Activated B cell treated with CpG ODN at 0.5 μM for 24 hours (primary cell): ENCODE results near the gene POLN. TPM values are rescaled to one million over a fixed set of nuclear protein-coding genes. Genes with fewer than 3 reads are reported as not detected.

Source experiments
- ATAC-seq: fragments of 200-7000 bp; cut with Tn5 transposase; one replicate; pipeline ENCODE4 v1.10.0; 2021; ENCODE audit warnings: low read depth, mild to moderate bottlenecking, moderate library complexity
- CTCF ChIA-PET: fragments of 350-600 bp; sonication (Branson Sonifier 250); formaldehyde crosslinking; loops from one replicate; lab custom pipeline; 2021; ENCODE audit warnings: antibody characterized with exemption; lab: Charles Lee
- POLR2A ChIA-PET: fragments of 350-600 bp; sonication (Branson Sonifier 250); formaldehyde crosslinking; loops from one replicate; lab custom pipeline; 2021; ENCODE audit warnings: antibody characterized with exemption; lab: Charles Lee
- DNase-seq: peaks from one replicate; pipeline ENCODE4 v3.0.0; 2022
- H3K27ac Mint-ChIP-seq: one replicate; pipeline ENCODE4 v1.8.0; 2020; ENCODE audit warnings: mixed read lengths
- H3K27me3 Mint-ChIP-seq: one replicate; pipeline ENCODE4 v1.8.0; 2021; ENCODE audit warnings: mixed read lengths
- H3K36me3 Mint-ChIP-seq: one replicate; pipeline ENCODE4 v1.8.0; 2021; ENCODE audit warnings: low read depth, mixed read lengths
- H3K4me1 Mint-ChIP-seq: one replicate; pipeline ENCODE4 v1.8.0; 2021; ENCODE audit warnings: mixed read lengths
- H3K4me3 Mint-ChIP-seq: one replicate; pipeline ENCODE4 v1.8.0; 2020; ENCODE audit warnings: mild to moderate bottlenecking, mixed read lengths
- H3K9me3 Mint-ChIP-seq: one replicate; pipeline ENCODE4 v1.8.0; 2020; ENCODE audit warnings: mixed read lengths
- intact Hi-C: fragments of 100-400 bp; cut with micrococcal nuclease; formaldehyde crosslinking; loops from one replicate; pipeline ENCODE4 v1.15.1; 2024
- total RNA-seq: library from RNA; stranded (reverse); gene quantifications from 2 replicates; pipeline ENCODE4 v1.2.3, GENCODE V29; 2022
- TF ChIP-seq, protein P1 (sequence below): fragments of 200-600 bp; IDR thresholded peaks from one replicate; pipeline ENCODE4 v1.8.0; 2022; ENCODE audit warnings: antibody characterized with exemption, mild to moderate bottlenecking

The POLN gene
- total RNA-seq, 1 donor from 2014 or later: 1.4 TPM

DNA sequence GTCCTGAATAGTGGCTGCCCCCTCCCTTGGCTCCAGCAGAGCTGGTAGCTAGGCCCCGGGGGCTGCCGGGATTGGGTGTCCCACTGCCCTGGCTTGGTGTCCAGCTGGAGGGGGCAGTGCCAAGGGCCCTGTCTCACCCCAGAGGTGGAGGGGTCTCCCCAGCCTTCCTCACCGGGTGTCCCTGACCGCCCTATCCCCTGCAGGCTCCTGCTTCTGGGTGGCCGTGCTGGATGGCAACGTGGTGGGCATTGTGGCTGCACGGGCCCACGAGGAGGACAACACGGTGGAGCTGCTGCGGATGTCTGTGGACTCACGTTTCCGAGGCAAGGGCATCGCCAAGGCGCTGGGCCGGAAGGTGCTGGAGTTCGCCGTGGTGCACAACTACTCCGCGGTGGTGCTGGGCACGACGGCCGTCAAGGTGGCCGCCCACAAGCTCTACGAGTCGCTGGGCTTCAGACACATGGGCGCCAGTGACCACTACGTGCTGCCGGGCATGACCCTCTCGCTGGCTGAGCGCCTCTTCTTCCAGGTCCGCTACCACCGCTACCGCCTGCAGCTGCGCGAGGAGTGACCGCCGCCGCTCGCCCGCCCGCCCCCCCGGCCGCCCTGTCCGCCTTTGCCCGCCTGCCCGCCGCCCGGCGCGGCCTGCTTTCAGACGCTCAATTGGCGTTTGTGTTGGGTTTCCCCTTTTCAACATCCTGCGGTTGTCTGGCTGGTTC, 178.2 kb downstream of the POLN start:
- DNase-seq: no peak
- no peaks in the 10 kb centered on the region for H3K4me1 Mint-ChIP-seq
- no peak for ATAC-seq
- intact Hi-C loops: no loop called here
- peaks cover 3% of the 10 kb centered on the region for H3K27me3 Mint-ChIP-seq
- ChIA-PET POLR2A (no interaction called here), CTCF (no interaction called here)
- TF ChIP-seq, protein P1, sequence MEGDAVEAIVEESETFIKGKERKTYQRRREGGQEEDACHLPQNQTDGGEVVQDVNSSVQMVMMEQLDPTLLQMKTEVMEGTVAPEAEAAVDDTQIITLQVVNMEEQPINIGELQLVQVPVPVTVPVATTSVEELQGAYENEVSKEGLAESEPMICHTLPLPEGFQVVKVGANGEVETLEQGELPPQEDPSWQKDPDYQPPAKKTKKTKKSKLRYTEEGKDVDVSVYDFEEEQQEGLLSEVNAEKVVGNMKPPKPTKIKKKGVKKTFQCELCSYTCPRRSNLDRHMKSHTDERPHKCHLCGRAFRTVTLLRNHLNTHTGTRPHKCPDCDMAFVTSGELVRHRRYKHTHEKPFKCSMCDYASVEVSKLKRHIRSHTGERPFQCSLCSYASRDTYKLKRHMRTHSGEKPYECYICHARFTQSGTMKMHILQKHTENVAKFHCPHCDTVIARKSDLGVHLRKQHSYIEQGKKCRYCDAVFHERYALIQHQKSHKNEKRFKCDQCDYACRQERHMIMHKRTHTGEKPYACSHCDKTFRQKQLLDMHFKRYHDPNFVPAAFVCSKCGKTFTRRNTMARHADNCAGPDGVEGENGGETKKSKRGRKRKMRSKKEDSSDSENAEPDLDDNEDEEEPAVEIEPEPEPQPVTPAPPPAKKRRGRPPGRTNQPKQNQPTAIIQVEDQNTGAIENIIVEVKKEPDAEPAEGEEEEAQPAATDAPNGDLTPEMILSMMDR: no peak
- no peak overlapping the region for H3K27ac Mint-ChIP-seq
- H3K36me3 Mint-ChIP-seq: no peaks in the 10 kb centered on the region
- H3K4me3 Mint-ChIP-seq: no peak overlapping the region
- H3K9me3 Mint-ChIP-seq: no peaks in the 10 kb centered on the region

DNA sequence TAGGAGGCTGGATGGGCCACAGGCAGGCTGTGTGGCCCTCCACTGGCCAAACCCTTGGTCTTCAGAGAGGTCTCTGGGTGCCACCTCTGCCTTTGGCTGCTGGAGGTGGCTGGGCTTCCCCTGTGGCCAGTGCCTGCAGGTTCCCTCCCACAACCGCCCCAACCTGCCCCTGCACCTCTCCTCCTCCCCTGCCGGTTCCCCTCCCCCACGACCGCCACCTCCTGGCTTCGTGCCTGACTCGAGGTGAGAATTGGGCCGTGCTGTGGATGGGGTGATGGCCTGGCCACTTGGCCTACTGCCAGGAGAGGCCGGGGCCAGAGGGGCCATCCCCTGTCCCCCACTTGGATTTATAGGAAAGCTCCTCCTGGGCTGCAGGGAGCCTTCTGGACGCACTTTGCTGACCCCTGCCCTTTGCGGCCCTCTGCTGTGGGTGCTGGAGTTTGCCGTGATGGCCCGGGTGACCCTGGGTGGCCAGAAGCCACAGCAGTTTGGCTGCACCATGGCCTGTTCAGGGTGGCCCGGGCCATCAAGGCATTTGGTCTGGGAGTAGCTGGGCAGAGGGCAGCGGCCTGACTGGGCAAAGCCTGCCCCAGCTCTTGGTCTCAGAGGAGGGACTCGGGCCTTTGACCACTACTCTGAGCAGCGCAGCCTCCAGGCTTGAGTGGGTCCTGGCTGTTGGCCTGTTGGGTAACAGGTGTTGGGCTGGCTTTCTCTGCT, 179.0 kb downstream of the POLN start:
- TF ChIP-seq, protein P1: no peak
- no peak for DNase-seq
- Mint-ChIP-seq H3K9me3 (no peaks in the 10 kb centered on the region), H3K4me1 (no peaks in the 10 kb centered on the region), H3K4me3 (no peak overlapping the region), H3K27ac (no peak overlapping the region), H3K36me3 (no peaks in the 10 kb centered on the region), H3K27me3 (peaks cover 3% of the 10 kb centered on the region)
- ChIA-PET CTCF (no interaction called here), POLR2A (no interaction called here)
- ATAC-seq: no peak
- intact Hi-C loops: no loop called here

DNA sequence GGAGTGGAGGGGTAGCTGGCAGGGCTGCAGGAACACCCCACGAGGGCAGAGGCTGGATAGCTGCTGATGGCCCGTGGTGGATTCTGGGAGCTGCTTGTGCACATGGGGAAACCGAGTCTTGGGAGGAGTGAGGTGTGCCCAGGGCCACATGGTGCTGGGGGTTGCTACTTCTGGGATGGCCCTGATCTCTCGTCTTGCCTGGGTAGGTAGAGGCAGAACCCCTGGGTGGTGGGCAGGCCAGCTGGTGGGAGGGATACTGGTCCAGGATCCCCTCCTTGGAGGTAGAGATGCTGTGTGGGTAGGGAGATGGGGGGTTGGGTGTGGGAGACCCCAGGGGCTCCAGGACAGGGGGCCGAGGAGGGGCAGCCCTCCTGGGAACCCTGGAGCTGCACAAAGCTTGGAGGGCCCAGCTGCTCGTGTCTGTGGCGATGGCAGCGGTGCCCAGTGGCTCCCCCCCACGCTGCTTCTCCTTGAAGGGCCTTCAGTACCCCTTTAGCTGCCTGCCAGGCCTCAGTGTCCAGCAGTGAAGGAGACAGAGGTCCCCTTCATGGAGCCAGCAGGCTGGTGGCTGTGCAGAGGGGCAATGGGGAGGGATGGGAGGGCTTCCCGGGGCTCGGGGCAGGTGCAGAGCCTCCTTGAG, 179.6 kb downstream of the POLN start:
- Mint-ChIP-seq H3K27me3 (peaks cover 9% of the 10 kb centered on the region), H3K9me3 (no peaks in the 10 kb centered on the region), H3K27ac (no peak overlapping the region), H3K4me1 (peaks cover 2% of the 10 kb centered on the region), H3K4me3 (no peak overlapping the region), H3K36me3 (no peaks in the 10 kb centered on the region)
- TF ChIP-seq, protein P1: no peak
- DNase-seq: no peak
- POLR2A ChIA-PET: no interaction called here
- ATAC-seq: no peak
- intact Hi-C loops: no loop called here
- CTCF ChIA-PET: no interaction called here

DNA sequence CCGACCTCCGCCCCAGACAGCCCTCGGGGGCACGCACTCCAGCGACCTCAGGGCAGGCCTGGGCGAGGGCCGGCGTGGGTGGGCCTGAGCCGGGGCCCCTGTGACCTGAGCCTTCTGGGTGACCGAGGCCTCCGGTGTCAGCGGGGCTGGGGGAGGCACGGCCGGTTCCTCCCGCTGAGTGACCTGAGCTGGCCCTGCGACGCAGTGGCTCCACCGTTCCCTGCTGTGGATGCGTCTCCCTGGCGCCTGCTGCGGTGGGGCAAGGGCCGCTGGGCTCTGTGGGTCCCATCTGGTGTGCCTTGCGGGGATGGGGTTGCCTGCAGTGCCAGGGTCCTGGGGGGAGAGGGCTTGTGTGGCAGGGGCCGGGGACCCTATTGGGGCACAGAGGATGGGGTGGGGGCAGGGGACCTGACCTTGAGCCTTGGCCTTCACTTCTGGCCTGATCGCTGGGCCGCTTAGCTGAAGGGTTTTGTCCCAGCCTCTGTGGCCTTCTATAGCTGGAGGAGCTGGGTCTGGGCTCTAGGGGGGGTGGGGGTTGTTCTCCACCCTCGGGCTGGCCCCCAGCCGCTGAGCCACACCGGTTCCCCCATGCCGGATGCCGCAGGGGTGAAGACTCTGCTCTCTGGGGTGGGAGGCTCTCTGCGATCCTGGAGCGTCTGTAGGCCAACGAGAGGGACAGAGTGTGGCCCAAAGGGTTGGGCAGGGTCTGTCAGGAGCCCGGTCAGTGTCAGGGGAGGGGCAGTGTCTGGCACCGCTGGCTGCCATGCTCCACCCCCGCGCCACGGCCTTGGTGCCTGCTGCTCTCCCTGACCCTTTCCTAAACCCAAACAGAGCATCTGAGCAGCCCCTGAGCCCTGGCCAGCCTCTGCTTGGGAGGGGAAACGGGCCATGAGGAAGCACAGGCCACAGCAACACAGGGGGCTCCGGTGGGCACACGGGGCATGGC, 180.5 kb downstream of the POLN start:
- CTCF ChIA-PET: no interaction called here
- peak overlapping the region; percentile 19 for H3K4me3 Mint-ChIP-seq

More for the DNA sequence above, 180.5 kb downstream of the POLN start:
- DNase-seq (no peak), ATAC-seq (no peak)
- Mint-ChIP-seq H3K9me3 (no peaks in the 10 kb centered on the region), H3K36me3 (no peaks in the 10 kb centered on the region), H3K27ac (no peak overlapping the region), H3K27me3 (peaks cover 16% of the 10 kb centered on the region), H3K4me1 (peaks cover 2% of the 10 kb centered on the region)
- POLR2A ChIA-PET: interaction anchor here (0.7 kb wide), 1 partner anchor 681 kb away, joined by 3 read pairs; no protein-coding TSS in a partner anchor
- intact Hi-C loops: no loop called here
- TF ChIP-seq, protein P1: no peak
